ENCODE data around the gene PCDHGC4. TPM values are rescaled to one million over a fixed set of nuclear protein-coding genes. Genes with fewer than 3 reads are reported as not detected.

The PCDHGC4 gene
- total and polyA plus RNA-seq, 3 experiments from 2014 or later: not detected

DNA sequence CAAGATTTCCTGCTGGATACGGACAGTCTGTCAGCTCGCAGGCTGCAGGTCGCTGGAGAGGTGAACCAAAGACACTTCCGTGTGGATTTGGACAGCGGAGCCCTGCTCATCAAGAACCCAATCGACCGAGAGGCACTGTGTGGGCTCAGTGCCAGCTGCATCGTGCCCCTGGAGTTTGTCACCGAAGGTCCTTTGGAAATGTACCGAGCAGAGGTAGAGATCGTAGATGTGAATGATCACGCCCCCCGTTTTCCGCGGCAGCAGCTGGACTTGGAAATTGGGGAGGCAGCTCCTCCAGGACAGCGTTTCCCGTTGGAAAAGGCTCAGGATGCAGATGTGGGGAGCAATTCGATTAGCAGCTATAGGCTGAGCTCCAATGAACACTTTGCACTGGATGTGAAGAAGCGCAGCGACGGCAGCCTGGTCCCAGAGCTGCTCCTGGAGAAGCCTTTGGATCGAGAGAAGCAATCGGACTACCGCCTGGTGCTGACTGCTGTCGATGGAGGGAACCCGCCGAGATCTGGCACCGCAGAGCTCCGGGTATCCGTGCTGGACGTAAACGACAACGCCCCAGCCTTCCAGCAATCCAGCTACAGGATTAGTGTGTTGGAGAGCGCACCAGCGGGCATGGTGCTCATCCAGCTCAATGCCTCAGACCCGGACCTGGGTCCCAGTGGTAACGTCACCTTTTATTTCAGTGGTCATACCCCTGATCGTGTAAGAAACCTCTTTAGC lies 658 bp downstream of the PCDHGC4 start:
- no peak overlapping the region for H3K4me3 ChIP-seq (ENCODE audit: low read length)
- DNase-seq: no peak
- no peaks in the 10 kb centered on the region for H3K36me3 ChIP-seq (ENCODE audit: insufficient read depth, low read length)
- H3K27me3 ChIP-seq (ENCODE audit: insufficient read depth, low read length, poor library complexity, severe bottlenecking): peaks cover 38% of the 10 kb centered on the region
- H3K4me3 Mint-ChIP-seq: peak overlapping the region in 3 of 7 donors; percentile 5 to 68 (median 49)
- no peak overlapping the region for H3K27ac ChIP-seq (ENCODE audit: low read depth, low read length)
- peaks cover 0 to 6% (median 3%) of the 10 kb centered on the region in 5 donors for H3K9me3 Mint-ChIP-seq
- no peaks in the 10 kb centered on the region for H3K4me1 ChIP-seq (ENCODE audit: insufficient read depth, low read length)
- no peak overlapping the region for H3K27ac Mint-ChIP-seq
- CTCF ChIA-PET: interaction anchor here (1.1 kb wide), 1 partner anchor 22 kb away, joined by 3 read pairs; no protein-coding TSS in a partner anchor
- H3K27me3 Mint-ChIP-seq: peaks cover 66 to 94% of the 10 kb centered on the region in 2 donors
- H3K4me1 Mint-ChIP-seq: peaks cover 8 to 14% (median 10%) of the 10 kb centered on the region in 3 donors
- H3K9me3 ChIP-seq (ENCODE audit: low read length): no peaks in the 10 kb centered on the region
- no peaks in the 10 kb centered on the region for H3K36me3 Mint-ChIP-seq
- POLR2A ChIA-PET: no interaction called here

DNA sequence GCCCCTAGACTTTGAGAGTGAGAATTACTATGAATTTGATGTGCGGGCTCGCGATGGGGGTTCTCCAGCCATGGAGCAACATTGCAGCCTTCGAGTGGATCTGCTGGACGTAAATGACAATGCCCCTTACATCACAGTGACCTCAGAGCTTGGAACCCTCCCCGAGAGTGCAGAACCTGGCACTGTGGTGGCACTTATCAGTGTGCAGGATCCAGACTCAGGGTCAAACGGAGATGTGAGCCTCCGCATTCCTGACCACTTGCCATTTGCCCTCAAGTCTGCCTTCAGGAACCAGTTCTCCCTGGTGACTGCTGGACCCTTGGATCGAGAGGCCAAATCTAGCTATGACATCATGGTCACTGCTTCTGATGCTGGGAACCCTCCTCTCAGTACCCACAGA lies 1.3 kb downstream of the PCDHGC4 start:
- peaks cover 68 to 94% of the 10 kb centered on the region in 2 donors for H3K27me3 Mint-ChIP-seq
- no peaks in the 10 kb centered on the region for H3K9me3 ChIP-seq (ENCODE audit: low read length)
- POLR2A ChIA-PET: no interaction called here
- no peak overlapping the region for H3K27ac ChIP-seq (ENCODE audit: low read depth, low read length)
- CTCF ChIA-PET: interaction anchor here (1.1 kb wide), 1 partner anchor 21 kb away, joined by 3 read pairs; no protein-coding TSS in a partner anchor
- peaks cover 0 to 6% (median 3%) of the 10 kb centered on the region in 5 donors for H3K9me3 Mint-ChIP-seq
- H3K27ac Mint-ChIP-seq: no peak overlapping the region
- peaks cover 8 to 14% (median 10%) of the 10 kb centered on the region in 3 donors for H3K4me1 Mint-ChIP-seq
- DNase-seq: no peak
- H3K4me3 ChIP-seq (ENCODE audit: low read length): no peak overlapping the region
- peaks cover 40% of the 10 kb centered on the region for H3K27me3 ChIP-seq (ENCODE audit: insufficient read depth, low read length, poor library complexity, severe bottlenecking)
- H3K36me3 Mint-ChIP-seq: no peaks in the 10 kb centered on the region
- peak overlapping the region in 1 of 7 donors; percentile 20 for H3K4me3 Mint-ChIP-seq
- H3K36me3 ChIP-seq (ENCODE audit: insufficient read depth, low read length): no peaks in the 10 kb centered on the region
- no peaks in the 10 kb centered on the region for H3K4me1 ChIP-seq (ENCODE audit: insufficient read depth, low read length)

DNA sequence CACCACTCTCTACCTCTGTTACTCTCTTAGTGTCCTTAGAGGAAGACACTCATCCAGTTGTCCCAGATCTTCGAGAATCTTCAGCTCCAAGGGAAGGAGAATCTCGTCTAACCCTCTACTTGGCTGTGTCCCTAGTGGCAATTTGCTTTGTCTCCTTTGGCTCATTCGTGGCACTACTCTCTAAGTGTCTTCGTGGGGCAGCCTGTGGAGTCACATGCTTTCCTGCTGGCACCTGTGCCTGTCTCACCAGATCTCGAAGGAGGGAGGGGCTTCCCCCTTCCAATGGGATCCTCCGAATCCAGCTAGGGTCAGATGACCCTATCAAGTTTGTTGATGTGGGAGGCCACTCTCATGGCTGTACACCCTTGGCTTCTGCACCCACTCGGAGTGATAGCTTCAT lies 2.3 kb downstream of the PCDHGC4 start:
- ChIA-PET CTCF (no interaction called here), POLR2A (no interaction called here)
- no peak overlapping the region for H3K27ac Mint-ChIP-seq
- DNase-seq: no peak
- Histone ChIP-seq H3K27ac (ENCODE audit: low read depth, low read length) (no peak overlapping the region), H3K4me3 (ENCODE audit: low read length) (no peak overlapping the region), H3K4me1 (ENCODE audit: insufficient read depth, low read length) (no peaks in the 10 kb centered on the region), H3K36me3 (ENCODE audit: insufficient read depth, low read length) (no peaks in the 10 kb centered on the region), H3K27me3 (ENCODE audit: insufficient read depth, low read length, poor library complexity, severe bottlenecking) (peaks cover 46% of the 10 kb centered on the region), H3K9me3 (ENCODE audit: low read length) (no peaks in the 10 kb centered on the region)
- peaks cover 12 to 17% (median 12%) of the 10 kb centered on the region in 3 donors for H3K4me1 Mint-ChIP-seq
- no peaks in the 10 kb centered on the region for H3K36me3 Mint-ChIP-seq
- no peak overlapping the region for H3K4me3 Mint-ChIP-seq
- H3K27me3 Mint-ChIP-seq: peaks cover 71 to 92% of the 10 kb centered on the region in 2 donors
- H3K9me3 Mint-ChIP-seq: peaks cover 0 to 6% (median 3%) of the 10 kb centered on the region in 5 donors

- Mint-ChIP-seq H3K9me3 (peaks cover 0 to 6% (median 3%) of the 10 kb centered on the region in 5 donors), H3K27ac (no peak within 1 kb of the TSS), H3K4me1 (peaks cover 13 to 27% (median 13%) of the 10 kb centered on the region in 3 donors), H3K27me3 (peaks cover 66 to 88% of the 10 kb centered on the region in 2 donors), H3K4me3 (peak within 1 kb of the TSS in 1 of 7 donors; percentile 18), H3K36me3 (no peaks in the 10 kb centered on the region)
- Histone ChIP-seq H3K36me3 (ENCODE audit: insufficient read depth, low read length) (no peaks in the 10 kb centered on the region), H3K9me3 (ENCODE audit: low read length) (no peaks in the 10 kb centered on the region), H3K4me1 (ENCODE audit: insufficient read depth, low read length) (no peaks in the 10 kb centered on the region), H3K27ac (ENCODE audit: low read depth, low read length) (no peak within 1 kb of the TSS), H3K4me3 (ENCODE audit: low read length) (no peak within 1 kb of the TSS), H3K27me3 (ENCODE audit: insufficient read depth, low read length, poor library complexity, severe bottlenecking) (peaks cover 40% of the 10 kb centered on the region)
- DNase-seq: no peak
- CTCF ChIA-PET: no interaction called here
- POLR2A ChIA-PET: no interaction called here
These were observed 4.0 kb downstream of the PCDHGC4 start, which contains the start of gene PCDHGC5 for GRCh38 chr5:141488591-141489561. Gene PCDHGC5 (plus strand): TSS chr5:141489081. CDS start chr5:141489241, 160 bp downstream.

GRCh38 chr5:141489841-141490240 lies 5.0 kb downstream of the PCDHGC4 start:
- Histone ChIP-seq H3K9me3 (ENCODE audit: low read length) (no peaks in the 10 kb centered on the region), H3K4me1 (ENCODE audit: insufficient read depth, low read length) (no peaks in the 10 kb centered on the region), H3K27me3 (ENCODE audit: insufficient read depth, low read length, poor library complexity, severe bottlenecking) (peaks cover 34% of the 10 kb centered on the region), H3K4me3 (ENCODE audit: low read length) (no peak overlapping the region), H3K36me3 (ENCODE audit: insufficient read depth, low read length) (no peaks in the 10 kb centered on the region), H3K27ac (ENCODE audit: low read depth, low read length) (no peak overlapping the region)
- H3K9me3 Mint-ChIP-seq: peaks cover 0 to 6% (median 3%) of the 10 kb centered on the region in 5 donors
- DNase-seq: no peak
- H3K36me3 Mint-ChIP-seq: no peaks in the 10 kb centered on the region
- no peak overlapping the region for H3K27ac Mint-ChIP-seq
- H3K4me3 Mint-ChIP-seq: peak overlapping the region in 1 of 7 donors; percentile 18
- POLR2A ChIA-PET: no interaction called here
- peaks cover 64 to 88% of the 10 kb centered on the region in 2 donors for H3K27me3 Mint-ChIP-seq
- peaks cover 5 to 19% (median 7%) of the 10 kb centered on the region in 3 donors for H3K4me1 Mint-ChIP-seq
- CTCF ChIA-PET: no interaction called here

DNA sequence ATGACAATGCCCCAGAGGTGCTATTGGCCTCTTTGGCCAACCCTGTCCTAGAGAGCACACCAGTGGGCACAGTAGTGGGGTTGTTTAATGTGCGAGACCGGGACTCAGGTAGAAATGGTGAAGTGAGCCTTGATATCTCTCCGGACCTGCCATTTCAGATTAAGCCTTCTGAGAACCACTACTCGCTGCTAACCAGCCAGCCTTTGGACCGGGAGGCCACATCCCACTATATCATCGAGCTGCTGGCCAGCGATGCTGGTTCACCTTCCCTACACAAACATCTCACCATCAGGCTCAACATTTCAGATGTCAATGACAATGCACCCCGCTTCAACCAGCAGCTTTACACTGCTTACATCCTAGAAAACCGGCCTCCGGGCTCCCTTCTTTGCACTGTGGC lies 5.4 kb downstream of the PCDHGC4 start:
- no peak for DNase-seq
- Mint-ChIP-seq H3K27me3 (peaks cover 62 to 87% of the 10 kb centered on the region in 2 donors), H3K9me3 (peaks cover 0 to 6% (median 3%) of the 10 kb centered on the region in 5 donors), H3K4me1 (peaks cover 4 to 17% (median 6%) of the 10 kb centered on the region in 3 donors), H3K4me3 (no peak overlapping the region), H3K36me3 (no peaks in the 10 kb centered on the region), H3K27ac (peak overlapping the region in 1 of 8 donors; percentile 45)
- H3K4me3 ChIP-seq (ENCODE audit: low read length): no peak overlapping the region
- CTCF ChIA-PET: no interaction called here
- no peaks in the 10 kb centered on the region for H3K36me3 ChIP-seq (ENCODE audit: insufficient read depth, low read length)
- H3K9me3 ChIP-seq (ENCODE audit: low read length): no peaks in the 10 kb centered on the region
- H3K4me1 ChIP-seq (ENCODE audit: insufficient read depth, low read length): no peaks in the 10 kb centered on the region
- POLR2A ChIA-PET: no interaction called here
- peaks cover 34% of the 10 kb centered on the region for H3K27me3 ChIP-seq (ENCODE audit: insufficient read depth, low read length, poor library complexity, severe bottlenecking)
- H3K27ac ChIP-seq (ENCODE audit: low read depth, low read length): no peak overlapping the region

- no peaks in the 10 kb centered on the region for H3K36me3 ChIP-seq (ENCODE audit: insufficient read depth, low read length)
- no peak overlapping the region for H3K4me3 ChIP-seq (ENCODE audit: low read length)
- peaks cover 9 to 20% (median 11%) of the 10 kb centered on the region in 3 donors for H3K4me1 Mint-ChIP-seq
- H3K27ac ChIP-seq (ENCODE audit: low read depth, low read length): no peak overlapping the region
- DNase-seq: no peak
- H3K9me3 Mint-ChIP-seq: peaks cover 0 to 6% (median 3%) of the 10 kb centered on the region in 5 donors
- no peaks in the 10 kb centered on the region for H3K4me1 ChIP-seq (ENCODE audit: insufficient read depth, low read length)
- no peaks in the 10 kb centered on the region for H3K36me3 Mint-ChIP-seq
- peaks cover 29% of the 10 kb centered on the region for H3K27me3 ChIP-seq (ENCODE audit: insufficient read depth, low read length, poor library complexity, severe bottlenecking)
- peak overlapping the region in 2 of 7 donors; percentile 15 to 32 for H3K4me3 Mint-ChIP-seq
- H3K27ac Mint-ChIP-seq: peak overlapping the region in 1 of 8 donors; percentile 45
- ChIA-PET POLR2A (no interaction called here), CTCF (no interaction called here)
- H3K9me3 ChIP-seq (ENCODE audit: low read length): no peaks in the 10 kb centered on the region
- H3K27me3 Mint-ChIP-seq: peaks cover 65 to 87% of the 10 kb centered on the region in 2 donors
These were observed 5.9 kb downstream of the PCDHGC4 start for GRCh38 chr5:141490771-141491170.

Measured in CD8-positive, alpha-beta memory T cell (primary cell).